Endometrium (tissue), 2 donors: ENCODE data around the gene IL17A.

Experiments used
- FAIRE-seq: peaks from 2 replicates; lab custom pipeline; 2012; peaks lifted over from hg19 to GRCh38; lab: Jason Lieb, UNC
- donor health status: control.
- donor health status: control.

The IL17A gene

GRCh38 chr6:52186075-52186474, at the start of gene IL17A:
Gene IL17A, plus strand, starts transcription at chr6:52186375. Its CDS starts 57 bp downstream, at chr6:52186432.
- no peak for FAIRE-seq

GRCh38 chr6:52136934-52137467, 49.2 kb upstream of the IL17A start:
- no peak for FAIRE-seq

GRCh38 chr6:52138284-52138683, 47.9 kb upstream of the IL17A start:
- FAIRE-seq: no peak

- FAIRE-seq: no peak
These were observed 46.0 kb upstream of the IL17A start for GRCh38 chr6:52139985-52140680.

- no peak for FAIRE-seq
These were observed 44.6 kb upstream of the IL17A start for GRCh38 chr6:52141596-52141995.

GRCh38 chr6:52142556-52142955, 43.6 kb upstream of the IL17A start:
- no peak for FAIRE-seq

GRCh38 chr6:52143551-52143950, 42.6 kb upstream of the IL17A start:
- FAIRE-seq: no peak

- no peak for FAIRE-seq
These were observed 41.7 kb upstream of the IL17A start for GRCh38 chr6:52144196-52145076.

- FAIRE-seq: no peak
These were observed 39.2 kb upstream of the IL17A start for GRCh38 chr6:52146851-52147445.

- FAIRE-seq: no peak
These were observed 37.1 kb upstream of the IL17A start for GRCh38 chr6:52149076-52149475.

- no peak for FAIRE-seq
These were observed 36.2 kb upstream of the IL17A start for GRCh38 chr6:52149949-52150348.

- FAIRE-seq: no peak
These were observed 34.1 kb upstream of the IL17A start for GRCh38 chr6:52152070-52152423.

- no peak for FAIRE-seq
These were observed 33.4 kb upstream of the IL17A start for GRCh38 chr6:52152711-52153160.

- FAIRE-seq: no peak
These were observed 31.8 kb upstream of the IL17A start for GRCh38 chr6:52154381-52154780.

- FAIRE-seq: no peak
These were observed 30.2 kb upstream of the IL17A start for GRCh38 chr6:52155791-52156576.

GRCh38 chr6:52157301-52157941, 28.8 kb upstream of the IL17A start:
- no peak for FAIRE-seq

GRCh38 chr6:52160472-52161104, 25.6 kb upstream of the IL17A start:
- no peak for FAIRE-seq

- FAIRE-seq: no peak
These were observed 24.3 kb upstream of the IL17A start for GRCh38 chr6:52161689-52162438.

GRCh38 chr6:52162940-52163908, 23.0 kb upstream of the IL17A start:
- FAIRE-seq: no peak
